ENCODE results near the gene ZNF282. TPM values are rescaled to one million over a fixed set of nuclear protein-coding genes. Genes with fewer than 3 reads are reported as not detected.
A peak's percentile ranks its signal among the peaks of the same experiment; 100 is the strongest.

ZNF282 gene
- total and polyA plus RNA-seq, 9 of the 15 experiments (the other 6 are each of a cell fraction or from before 2014, with no cell fraction given), result 0.76 to 58.6 (median 17.4) TPM

DNA sequence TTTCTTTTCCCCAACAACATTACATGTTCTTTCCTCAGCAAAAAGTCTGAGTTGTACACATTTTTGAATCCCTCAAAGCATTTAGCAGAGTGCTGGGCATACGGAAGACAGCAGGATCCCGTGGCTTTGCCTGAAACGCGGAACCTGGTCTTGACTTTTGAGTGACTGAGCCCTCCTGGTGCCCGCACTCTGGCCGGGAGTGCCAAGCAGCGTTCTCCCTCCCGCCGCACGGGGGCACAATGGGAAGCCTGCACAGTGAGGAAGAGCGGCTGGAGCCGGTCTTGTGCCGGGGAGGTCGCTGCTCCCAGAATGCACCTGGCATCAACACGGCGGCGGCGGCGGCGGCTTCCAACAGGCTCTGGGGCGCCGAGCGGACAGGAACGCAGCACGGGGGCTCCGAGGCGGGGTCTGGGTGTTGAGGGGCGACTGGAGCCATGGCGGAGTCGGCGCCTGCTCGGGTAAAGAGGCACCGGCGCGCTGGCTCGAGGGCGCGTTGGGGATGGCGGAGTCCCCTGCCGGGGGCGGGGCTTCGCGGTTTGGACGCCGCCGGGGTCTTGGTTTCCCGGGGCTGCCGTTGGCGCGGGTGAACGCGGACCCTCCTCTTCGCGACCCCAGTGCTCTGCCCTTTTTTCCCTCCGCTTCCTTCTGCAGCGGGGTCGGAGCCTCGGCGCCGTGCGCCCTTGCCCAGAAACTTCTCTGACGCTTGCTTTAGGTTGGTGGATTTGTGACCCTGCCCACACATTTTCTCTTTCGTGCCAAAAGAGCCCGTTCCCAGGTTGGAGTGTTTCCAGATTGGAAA, 44.2 kb downstream of the ZNF282 start, which contains the start of gene ZNF212 (continued):
- TF ChIP-seq, protein P1, sequence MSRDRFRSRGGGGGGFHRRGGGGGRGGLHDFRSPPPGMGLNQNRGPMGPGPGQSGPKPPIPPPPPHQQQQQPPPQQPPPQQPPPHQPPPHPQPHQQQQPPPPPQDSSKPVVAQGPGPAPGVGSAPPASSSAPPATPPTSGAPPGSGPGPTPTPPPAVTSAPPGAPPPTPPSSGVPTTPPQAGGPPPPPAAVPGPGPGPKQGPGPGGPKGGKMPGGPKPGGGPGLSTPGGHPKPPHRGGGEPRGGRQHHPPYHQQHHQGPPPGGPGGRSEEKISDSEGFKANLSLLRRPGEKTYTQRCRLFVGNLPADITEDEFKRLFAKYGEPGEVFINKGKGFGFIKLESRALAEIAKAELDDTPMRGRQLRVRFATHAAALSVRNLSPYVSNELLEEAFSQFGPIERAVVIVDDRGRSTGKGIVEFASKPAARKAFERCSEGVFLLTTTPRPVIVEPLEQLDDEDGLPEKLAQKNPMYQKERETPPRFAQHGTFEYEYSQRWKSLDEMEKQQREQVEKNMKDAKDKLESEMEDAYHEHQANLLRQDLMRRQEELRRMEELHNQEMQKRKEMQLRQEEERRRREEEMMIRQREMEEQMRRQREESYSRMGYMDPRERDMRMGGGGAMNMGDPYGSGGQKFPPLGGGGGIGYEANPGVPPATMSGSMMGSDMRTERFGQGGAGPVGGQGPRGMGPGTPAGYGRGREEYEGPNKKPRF (IDR thresholded peaks at IDR 0.05; ENCODE audit: low read depth, low read length), result no peak
- TF ChIP-seq ZFX (CRISPR knock-in tag; IDR thresholded peaks at IDR 0.05), result 0 out of 2 replicates have a peak, but pooled peaks have one; percentile 36
- TF ChIP-seq ETV5 (CRISPR knock-in tag; IDR thresholded peaks at IDR 0.05; ENCODE audit: low read depth), result peak; percentile 80
- TF ChIP-seq KLF13 (tag; IDR thresholded peaks at IDR 0.05; ENCODE audit: borderline replicate concordance, low read depth), result no peak
- no peak for TF ChIP-seq RBM15 (IDR thresholded peaks at IDR 0.05; ENCODE audit: insufficient read depth, low read length)
- no peak for TF ChIP-seq BACH1 (tag; IDR thresholded peaks at IDR 0.05)
- TF ChIP-seq, protein P2, sequence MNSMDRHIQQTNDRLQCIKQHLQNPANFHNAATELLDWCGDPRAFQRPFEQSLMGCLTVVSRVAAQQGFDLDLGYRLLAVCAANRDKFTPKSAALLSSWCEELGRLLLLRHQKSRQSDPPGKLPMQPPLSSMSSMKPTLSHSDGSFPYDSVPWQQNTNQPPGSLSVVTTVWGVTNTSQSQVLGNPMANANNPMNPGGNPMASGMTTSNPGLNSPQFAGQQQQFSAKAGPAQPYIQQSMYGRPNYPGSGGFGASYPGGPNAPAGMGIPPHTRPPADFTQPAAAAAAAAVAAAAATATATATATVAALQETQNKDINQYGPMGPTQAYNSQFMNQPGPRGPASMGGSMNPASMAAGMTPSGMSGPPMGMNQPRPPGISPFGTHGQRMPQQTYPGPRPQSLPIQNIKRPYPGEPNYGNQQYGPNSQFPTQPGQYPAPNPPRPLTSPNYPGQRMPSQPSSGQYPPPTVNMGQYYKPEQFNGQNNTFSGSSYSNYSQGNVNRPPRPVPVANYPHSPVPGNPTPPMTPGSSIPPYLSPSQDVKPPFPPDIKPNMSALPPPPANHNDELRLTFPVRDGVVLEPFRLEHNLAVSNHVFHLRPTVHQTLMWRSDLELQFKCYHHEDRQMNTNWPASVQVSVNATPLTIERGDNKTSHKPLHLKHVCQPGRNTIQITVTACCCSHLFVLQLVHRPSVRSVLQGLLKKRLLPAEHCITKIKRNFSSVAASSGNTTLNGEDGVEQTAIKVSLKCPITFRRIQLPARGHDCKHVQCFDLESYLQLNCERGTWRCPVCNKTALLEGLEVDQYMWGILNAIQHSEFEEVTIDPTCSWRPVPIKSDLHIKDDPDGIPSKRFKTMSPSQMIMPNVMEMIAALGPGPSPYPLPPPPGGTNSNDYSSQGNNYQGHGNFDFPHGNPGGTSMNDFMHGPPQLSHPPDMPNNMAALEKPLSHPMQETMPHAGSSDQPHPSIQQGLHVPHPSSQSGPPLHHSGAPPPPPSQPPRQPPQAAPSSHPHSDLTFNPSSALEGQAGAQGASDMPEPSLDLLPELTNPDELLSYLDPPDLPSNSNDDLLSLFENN (IDR thresholded peaks at IDR 0.05; ENCODE audit: low read depth in 2 of 2, low read length in 2 of 2), result no peak; a peak in 1 of 4 replicates
- TF ChIP-seq SREBF1 (IDR thresholded peaks at IDR 0.05; ENCODE audit: borderline replicate concordance, low read depth, low read length), result no peak; the same call in 1 of the 2 replicates
- TF ChIP-seq CBX2 (IDR thresholded peaks at IDR 0.05; ENCODE audit: insufficient read depth, low read length, poor library complexity, severe bottlenecking), result no peak
- no peak; the same call in 1 of the 2 replicates for TF ChIP-seq ZNF239 (CRISPR knock-in tag; IDR thresholded peaks at IDR 0.05)
- TF ChIP-seq, protein P3, sequence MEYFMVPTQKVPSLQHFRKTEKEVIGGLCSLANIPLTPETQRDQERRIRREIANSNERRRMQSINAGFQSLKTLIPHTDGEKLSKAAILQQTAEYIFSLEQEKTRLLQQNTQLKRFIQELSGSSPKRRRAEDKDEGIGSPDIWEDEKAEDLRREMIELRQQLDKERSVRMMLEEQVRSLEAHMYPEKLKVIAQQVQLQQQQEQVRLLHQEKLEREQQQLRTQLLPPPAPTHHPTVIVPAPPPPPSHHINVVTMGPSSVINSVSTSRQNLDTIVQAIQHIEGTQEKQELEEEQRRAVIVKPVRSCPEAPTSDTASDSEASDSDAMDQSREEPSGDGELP (CRISPR knock-in tag; IDR thresholded peaks at IDR 0.05; ENCODE audit: borderline replicate concordance), result peak; percentile 94
- TF ChIP-seq CCNT2 (IDR thresholded peaks at IDR 0.05; ENCODE audit: borderline replicate concordance, extremely low read depth, insufficient read length, low read depth, low read length), result peak; percentile 85
- peak in 1 of 2 experiments; percentile 78; a peak in 2 of 4 replicates for TF ChIP-seq RCOR1 (IDR thresholded peaks at IDR 0.05; ENCODE audit: borderline replicate concordance in 1 of 2, low read depth in 2 of 2, low read length in 2 of 2)
- TF ChIP-seq SETDB1 (IDR thresholded peaks at IDR 0.05; ENCODE audit: low read length), result peak; percentile 80
- TF ChIP-seq CBFA2T2 (conservative IDR thresholded peaks at IDR 0.05), result no peak
- no peak for TF ChIP-seq POLR2H (tag; IDR thresholded peaks at IDR 0.05; ENCODE audit: low read depth)
- no peak for TF ChIP-seq NBN (IDR thresholded peaks at IDR 0.05; ENCODE audit: low read depth)
- peak; percentile 76; the same call in 1 of the 2 replicates for TF ChIP-seq ZNF165 (CRISPR knock-in tag; IDR thresholded peaks at IDR 0.05; ENCODE audit: borderline replicate concordance)
- TF ChIP-seq ZNF561 (CRISPR knock-in tag; conservative IDR thresholded peaks at IDR 0.05), result no peak
- TF ChIP-seq DACH1 (IDR thresholded peaks at IDR 0.05; ENCODE audit: partially characterized antibody), result no peak
- no peak for TF ChIP-seq ZNF830 (CRISPR knock-in tag; IDR thresholded peaks at IDR 0.05)
